GM18870 (cell line): Measurements from ENCODE around the gene KIF6.

ENCODE experiments used
- ATAC-seq: cut with Tn5 transposase; IDR thresholded peaks from one replicate; pipeline ENCODE4 v1.9.1; 2021; ENCODE audit warnings: moderate library complexity; ENCODE audit not compliant: unreplicated experiment

The KIF6 gene

GRCh38 chr6:39360378-39360777 lies 364.8 kb downstream of the KIF6 start:
- no peak for ATAC-seq

- ATAC-seq: no peak
These were observed 367.1 kb downstream of the KIF6 start for GRCh38 chr6:39357998-39358686.

GRCh38 chr6:39353698-39354315 lies 371.4 kb downstream of the KIF6 start:
- no peak for ATAC-seq

GRCh38 chr6:39350723-39351505 lies 374.3 kb downstream of the KIF6 start:
- no peak for ATAC-seq

- ATAC-seq: no peak
These were observed 376.5 kb downstream of the KIF6 start for GRCh38 chr6:39348740-39349139.

- no peak for ATAC-seq
These were observed 377.2 kb downstream of the KIF6 start for GRCh38 chr6:39347906-39348585.

- ATAC-seq: no peak
These were observed 378.0 kb downstream of the KIF6 start for GRCh38 chr6:39347206-39347605.

- ATAC-seq: no peak
These were observed 380.4 kb downstream of the KIF6 start for GRCh38 chr6:39344821-39345280.

GRCh38 chr6:39343396-39343870 lies 381.8 kb downstream of the KIF6 start:
- no peak for ATAC-seq

GRCh38 chr6:39342692-39343395 lies 382.4 kb downstream of the KIF6 start:
- ATAC-seq: no peak

- ATAC-seq: no peak
These were observed 383.3 kb downstream of the KIF6 start for GRCh38 chr6:39341937-39342336.

GRCh38 chr6:39341352-39341751 lies 383.9 kb downstream of the KIF6 start:
- ATAC-seq: no peak

GRCh38 chr6:39339868-39340550 lies 385.2 kb downstream of the KIF6 start:
- no peak for ATAC-seq

GRCh38 chr6:39339096-39339867 lies 385.9 kb downstream of the KIF6 start:
- ATAC-seq: no peak

- ATAC-seq: no peak
These were observed 386.8 kb downstream of the KIF6 start for GRCh38 chr6:39338397-39338796.

GRCh38 chr6:39335780-39336545 lies 389.2 kb downstream of the KIF6 start:
- ATAC-seq: no peak

- ATAC-seq: no peak
These were observed 391.4 kb downstream of the KIF6 start for GRCh38 chr6:39333644-39334438.

- ATAC-seq: no peak
These were observed 394.7 kb downstream of the KIF6 start for GRCh38 chr6:39330476-39330875.
